HG03196 (cell line): ENCODE measurements around the gene SSBP3.
"Not testable (repeated sequence)": the region's sequence is repeated elsewhere in the genome, so short reads cannot be mapped to it uniquely, and the experiment has no call there.

ENCODE experiments used
- ATAC-seq: cut with Tn5 transposase; IDR thresholded peaks from one replicate; pipeline ENCODE4 v1.9.1; 2021; ENCODE audit not compliant: unreplicated experiment

Gene SSBP3

GRCh38 chr1:54225986-54226559 is 180.1 kb downstream of the SSBP3 start:
- no peak for ATAC-seq

GRCh38 chr1:54225378-54225777 is 180.8 kb downstream of the SSBP3 start:
- ATAC-seq: no peak

GRCh38 chr1:54224233-54224632 is 182.0 kb downstream of the SSBP3 start:
- ATAC-seq: no peak

GRCh38 chr1:54223441-54224202 is 182.6 kb downstream of the SSBP3 start:
- ATAC-seq: no peak

- no peak for ATAC-seq
Observed at GRCh38 chr1:54222711-54223110, 183.5 kb downstream of the SSBP3 start.

GRCh38 chr1:54221867-54222484 is 184.2 kb downstream of the SSBP3 start:
- no peak for ATAC-seq

- no peak for ATAC-seq
Observed at GRCh38 chr1:54221113-54221834, 184.9 kb downstream of the SSBP3 start.

GRCh38 chr1:54220004-54220811 is 186.0 kb downstream of the SSBP3 start:
- no peak for ATAC-seq

GRCh38 chr1:54219688-54220003 is 186.5 kb downstream of the SSBP3 start:
- no peak for ATAC-seq

- no peak for ATAC-seq
Observed at GRCh38 chr1:54218883-54219687, 187.1 kb downstream of the SSBP3 start.

GRCh38 chr1:54215523-54215922 is 190.7 kb downstream of the SSBP3 start:
- no peak for ATAC-seq

- ATAC-seq: no peak
Observed at GRCh38 chr1:54212872-54213271, 193.3 kb downstream of the SSBP3 start.

GRCh38 chr1:54207896-54208295 is 198.3 kb downstream of the SSBP3 start:
- ATAC-seq: not testable (repeated sequence)

- no peak for ATAC-seq
Observed at GRCh38 chr1:54207287-54207686, 198.9 kb downstream of the SSBP3 start.

GRCh38 chr1:54204199-54204598 is 202.0 kb downstream of the SSBP3 start:
- no peak for ATAC-seq

GRCh38 chr1:54200519-54200997 is 205.6 kb downstream of the SSBP3 start:
- ATAC-seq: peak; percentile 15

- peak; percentile 93 for ATAC-seq
Observed at GRCh38 chr1:54199765-54200518, 206.3 kb downstream of the SSBP3 start, which contains the start of the genes CYB5RL and MRPL37. CYB5RL (minus strand) TSS chr1:54200030; CDS start chr1:54195616, 4,414 bp downstream. MRPL37 (plus strand) TSS chr1:54200167; CDS start chr1:54200244, 77 bp downstream.

GRCh38 chr1:54199151-54199764 is 206.9 kb downstream of the SSBP3 start:
- ATAC-seq: no peak

GRCh38 chr1:54193453-54193852 is 212.7 kb downstream of the SSBP3 start:
- no peak for ATAC-seq
